ENCODE data around the gene SRGN. TPM values are rescaled to one million over a fixed set of nuclear protein-coding genes. Genes with fewer than 3 reads are reported as not detected.

Gene SRGN
- polyA plus RNA-seq, 1 donor from 2014 or later, result not detected

DNA sequence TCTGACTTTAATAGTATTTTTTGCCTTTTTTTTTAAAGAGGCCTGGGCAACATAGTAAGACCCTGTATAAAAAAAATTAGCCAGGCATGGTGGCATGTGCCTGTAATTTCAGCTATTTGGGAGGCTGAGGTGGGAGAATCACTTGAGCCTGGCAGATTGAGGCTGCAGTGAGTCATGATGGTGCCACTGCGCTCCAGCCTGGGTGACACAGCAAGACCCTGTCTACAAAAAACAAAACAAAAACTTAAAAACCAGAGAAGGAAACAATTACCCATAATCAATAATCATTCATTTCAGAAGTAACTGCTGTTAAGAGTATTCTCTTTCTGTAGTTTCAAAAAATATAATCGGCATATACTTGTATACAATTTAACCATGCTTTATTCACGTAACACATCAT, 64.1 kb downstream of the SRGN start:
- no peak overlapping the region for H3K27ac ChIP-seq (ENCODE audit: low read length)
- no peak overlapping the region for H3K4me3 ChIP-seq (ENCODE audit: low read length)
- H3K9me2 ChIP-seq (ENCODE audit: insufficient read depth, low read length), result no peaks in the 10 kb centered on the region
- H3K79me2 ChIP-seq (replicated peaks; ENCODE audit: insufficient read depth, low read length), result peaks cover 11% of the 10 kb centered on the region
- H4K20me1 ChIP-seq (ENCODE audit: insufficient read depth), result no peaks in the 10 kb centered on the region
- TF ChIP-seq, protein P1, sequence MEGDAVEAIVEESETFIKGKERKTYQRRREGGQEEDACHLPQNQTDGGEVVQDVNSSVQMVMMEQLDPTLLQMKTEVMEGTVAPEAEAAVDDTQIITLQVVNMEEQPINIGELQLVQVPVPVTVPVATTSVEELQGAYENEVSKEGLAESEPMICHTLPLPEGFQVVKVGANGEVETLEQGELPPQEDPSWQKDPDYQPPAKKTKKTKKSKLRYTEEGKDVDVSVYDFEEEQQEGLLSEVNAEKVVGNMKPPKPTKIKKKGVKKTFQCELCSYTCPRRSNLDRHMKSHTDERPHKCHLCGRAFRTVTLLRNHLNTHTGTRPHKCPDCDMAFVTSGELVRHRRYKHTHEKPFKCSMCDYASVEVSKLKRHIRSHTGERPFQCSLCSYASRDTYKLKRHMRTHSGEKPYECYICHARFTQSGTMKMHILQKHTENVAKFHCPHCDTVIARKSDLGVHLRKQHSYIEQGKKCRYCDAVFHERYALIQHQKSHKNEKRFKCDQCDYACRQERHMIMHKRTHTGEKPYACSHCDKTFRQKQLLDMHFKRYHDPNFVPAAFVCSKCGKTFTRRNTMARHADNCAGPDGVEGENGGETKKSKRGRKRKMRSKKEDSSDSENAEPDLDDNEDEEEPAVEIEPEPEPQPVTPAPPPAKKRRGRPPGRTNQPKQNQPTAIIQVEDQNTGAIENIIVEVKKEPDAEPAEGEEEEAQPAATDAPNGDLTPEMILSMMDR (IDR thresholded peaks at IDR 0.05; ENCODE audit: poor library complexity, severe bottlenecking), result no peak
- TF ChIP-seq RAD21 (conservative IDR thresholded peaks at IDR 0.05) (no peak), POLR2AphosphoS5 (IDR thresholded peaks at IDR 0.05) (no peak), EP300 (conservative IDR thresholded peaks at IDR 0.05; ENCODE audit: poor library complexity, severe bottlenecking) (no peak), EZH2 (IDR thresholded peaks at IDR 0.05; ENCODE audit: borderline replicate concordance, insufficient read depth, low read length, poor library complexity, severe bottlenecking) (no peak), MXI1 (conservative IDR thresholded peaks at IDR 0.05; ENCODE audit: poor library complexity, severe bottlenecking) (no peak), SMC3 (conservative IDR thresholded peaks at IDR 0.05; ENCODE audit: poor library complexity) (no peak), TAF1 (IDR thresholded peaks at IDR 0.05; ENCODE audit: low read depth) (no peak)
- TF ChIP-seq, protein P2, sequence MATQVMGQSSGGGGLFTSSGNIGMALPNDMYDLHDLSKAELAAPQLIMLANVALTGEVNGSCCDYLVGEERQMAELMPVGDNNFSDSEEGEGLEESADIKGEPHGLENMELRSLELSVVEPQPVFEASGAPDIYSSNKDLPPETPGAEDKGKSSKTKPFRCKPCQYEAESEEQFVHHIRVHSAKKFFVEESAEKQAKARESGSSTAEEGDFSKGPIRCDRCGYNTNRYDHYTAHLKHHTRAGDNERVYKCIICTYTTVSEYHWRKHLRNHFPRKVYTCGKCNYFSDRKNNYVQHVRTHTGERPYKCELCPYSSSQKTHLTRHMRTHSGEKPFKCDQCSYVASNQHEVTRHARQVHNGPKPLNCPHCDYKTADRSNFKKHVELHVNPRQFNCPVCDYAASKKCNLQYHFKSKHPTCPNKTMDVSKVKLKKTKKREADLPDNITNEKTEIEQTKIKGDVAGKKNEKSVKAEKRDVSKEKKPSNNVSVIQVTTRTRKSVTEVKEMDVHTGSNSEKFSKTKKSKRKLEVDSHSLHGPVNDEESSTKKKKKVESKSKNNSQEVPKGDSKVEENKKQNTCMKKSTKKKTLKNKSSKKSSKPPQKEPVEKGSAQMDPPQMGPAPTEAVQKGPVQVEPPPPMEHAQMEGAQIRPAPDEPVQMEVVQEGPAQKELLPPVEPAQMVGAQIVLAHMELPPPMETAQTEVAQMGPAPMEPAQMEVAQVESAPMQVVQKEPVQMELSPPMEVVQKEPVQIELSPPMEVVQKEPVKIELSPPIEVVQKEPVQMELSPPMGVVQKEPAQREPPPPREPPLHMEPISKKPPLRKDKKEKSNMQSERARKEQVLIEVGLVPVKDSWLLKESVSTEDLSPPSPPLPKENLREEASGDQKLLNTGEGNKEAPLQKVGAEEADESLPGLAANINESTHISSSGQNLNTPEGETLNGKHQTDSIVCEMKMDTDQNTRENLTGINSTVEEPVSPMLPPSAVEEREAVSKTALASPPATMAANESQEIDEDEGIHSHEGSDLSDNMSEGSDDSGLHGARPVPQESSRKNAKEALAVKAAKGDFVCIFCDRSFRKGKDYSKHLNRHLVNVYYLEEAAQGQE (IDR thresholded peaks at IDR 0.05; ENCODE audit: borderline replicate concordance), result no peak
- no peak overlapping the region for H3K4me2 ChIP-seq (ENCODE audit: low read length)
- no peaks in the 10 kb centered on the region for H3F3A ChIP-seq (ENCODE audit: insufficient read depth, low read length, poor library complexity, severe bottlenecking)
- no peaks in the 10 kb centered on the region for H3K9me3 ChIP-seq (ENCODE audit: low read length)
- no peak overlapping the region for H2AFZ ChIP-seq (ENCODE audit: low read depth, low read length)
- no peaks in the 10 kb centered on the region for H3K27me3 ChIP-seq (ENCODE audit: insufficient read depth, low read depth, low read length)
- H3K9ac ChIP-seq (ENCODE audit: low read length), result no peak overlapping the region
- H3K36me3 ChIP-seq (ENCODE audit: insufficient read depth, low read length), result no peaks in the 10 kb centered on the region

DNA sequence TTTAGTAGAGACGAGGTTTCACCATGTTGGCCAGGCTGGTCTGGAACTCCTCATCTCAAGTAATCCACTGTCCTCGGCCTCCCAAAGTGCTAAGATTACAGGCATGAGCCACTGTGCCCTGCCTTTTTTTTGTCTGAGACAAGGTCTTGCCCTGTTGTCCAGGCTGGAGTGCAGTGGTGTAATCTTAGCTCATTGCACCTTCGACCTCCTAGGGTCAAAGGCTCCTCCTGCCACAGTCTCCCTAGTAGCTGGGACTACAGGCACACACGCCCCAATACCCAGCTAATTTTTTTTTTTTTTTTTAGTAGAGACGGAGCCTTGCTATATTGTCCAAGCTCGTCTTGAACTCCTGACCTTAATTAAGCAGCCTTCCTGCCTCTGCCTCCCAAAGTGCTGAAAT, 65.3 kb downstream of the SRGN start:
- Histone ChIP-seq H3K27ac (ENCODE audit: low read length) (no peak overlapping the region), H3K79me2 (replicated peaks; ENCODE audit: insufficient read depth, low read length) (peaks cover 11% of the 10 kb centered on the region)

More for the DNA sequence above, 65.3 kb downstream of the SRGN start:
- Histone ChIP-seq H3K9me2 (ENCODE audit: insufficient read depth, low read length) (no peaks in the 10 kb centered on the region), H3K4me3 (ENCODE audit: low read length) (no peak overlapping the region), H2AFZ (ENCODE audit: low read depth, low read length) (no peak overlapping the region), H3K9me3 (ENCODE audit: low read length) (no peaks in the 10 kb centered on the region), H3K27me3 (ENCODE audit: insufficient read depth, low read depth, low read length) (no peaks in the 10 kb centered on the region), H3F3A (ENCODE audit: insufficient read depth, low read length, poor library complexity, severe bottlenecking) (no peaks in the 10 kb centered on the region), H4K20me1 (ENCODE audit: insufficient read depth) (no peaks in the 10 kb centered on the region), H3K4me2 (ENCODE audit: low read length) (no peak overlapping the region), H3K9ac (ENCODE audit: low read length) (no peak overlapping the region), H3K36me3 (ENCODE audit: insufficient read depth, low read length) (no peaks in the 10 kb centered on the region)
- TF ChIP-seq MXI1 (conservative IDR thresholded peaks at IDR 0.05; ENCODE audit: poor library complexity, severe bottlenecking), result no peak
- no peak for TF ChIP-seq EZH2 (IDR thresholded peaks at IDR 0.05; ENCODE audit: borderline replicate concordance, insufficient read depth, low read length, poor library complexity, severe bottlenecking)
- no peak for TF ChIP-seq RAD21 (conservative IDR thresholded peaks at IDR 0.05)
- TF ChIP-seq SMC3 (conservative IDR thresholded peaks at IDR 0.05; ENCODE audit: poor library complexity), result no peak
- TF ChIP-seq, protein P2 (IDR thresholded peaks at IDR 0.05; ENCODE audit: borderline replicate concordance), result no peak
- TF ChIP-seq POLR2AphosphoS5 (IDR thresholded peaks at IDR 0.05), result no peak
- no peak for TF ChIP-seq TAF1 (IDR thresholded peaks at IDR 0.05; ENCODE audit: low read depth)
- TF ChIP-seq, protein P1 (IDR thresholded peaks at IDR 0.05; ENCODE audit: poor library complexity, severe bottlenecking), result no peak
- TF ChIP-seq EP300 (conservative IDR thresholded peaks at IDR 0.05; ENCODE audit: poor library complexity, severe bottlenecking), result no peak

Measured in neural cell (in vitro differentiated cells).